GM10266 (cell line): Measurements from ENCODE around the gene NUP107.

ENCODE experiments used
- DNase-seq: peaks from one replicate; pipeline ENCODE4 v3.0.0; 2012; ENCODE audit errors: extremely low spot score
- CTCF ChIP-seq: IDR thresholded peaks from 2 replicates; pipeline ENCODE4 v1.5.1; 2012; ENCODE audit warnings: mild to moderate bottlenecking, low read depth; ENCODE audit not compliant: control insufficient read depth, insufficient read depth; ENCODE audit errors: missing control alignments

The NUP107 gene

GRCh38 chr12:68750506-68750905 is 63.7 kb downstream of the NUP107 start:
- TF ChIP-seq CTCF, result no peak
- DNase-seq, result no peak

GRCh38 chr12:68755536-68756243 is 68.9 kb downstream of the NUP107 start:
- no peak for DNase-seq
- TF ChIP-seq CTCF, result no peak

GRCh38 chr12:68759852-68760251 is 73.1 kb downstream of the NUP107 start:
- no peak for DNase-seq
- no peak for TF ChIP-seq CTCF

GRCh38 chr12:68760806-68761441 is 74.1 kb downstream of the NUP107 start:
- DNase-seq, result no peak
- TF ChIP-seq CTCF, result no peak

- no peak for TF ChIP-seq CTCF
- DNase-seq, result no peak
Measured at GRCh38 chr12:68761442-68761812, 74.6 kb downstream of the NUP107 start.

- DNase-seq, result no peak
- TF ChIP-seq CTCF, result no peak
Measured at GRCh38 chr12:68761901-68762630, 75.3 kb downstream of the NUP107 start.

GRCh38 chr12:68762691-68763090 is 75.9 kb downstream of the NUP107 start:
- no peak for TF ChIP-seq CTCF
- no peak for DNase-seq
